ENCODE results near the gene CIP2A. TPM values are rescaled to one million over a fixed set of nuclear protein-coding genes. Genes with fewer than 3 reads are reported as not detected.

The CIP2A gene
- total RNA-seq, 1 donor: 39.2 TPM

- DNase-seq (ENCODE audit: low read depth): no peak
- no peak for TF ChIP-seq CTCF (IDR thresholded peaks at IDR 0.05; ENCODE audit: insufficient read depth, low read length)
- no peak overlapping the region for H3K4me3 ChIP-seq (ENCODE audit: low read depth, low read length)
These were observed 51.2 kb downstream of the CIP2A start for GRCh38 chr3:108538083-108538482.

- TF ChIP-seq CTCF (IDR thresholded peaks at IDR 0.05; ENCODE audit: insufficient read depth, low read length): no peak
- DNase-seq (ENCODE audit: low read depth): no peak
- H3K4me3 ChIP-seq (ENCODE audit: low read depth, low read length): no peak overlapping the region
These were observed 60.6 kb downstream of the CIP2A start for GRCh38 chr3:108528459-108529252.

GRCh38 chr3:108527817-108528216, 61.4 kb downstream of the CIP2A start:
- no peak for TF ChIP-seq CTCF (IDR thresholded peaks at IDR 0.05; ENCODE audit: insufficient read depth, low read length)

GRCh38 chr3:108527109-108527508, 62.1 kb downstream of the CIP2A start:
- no peak for TF ChIP-seq CTCF (IDR thresholded peaks at IDR 0.05; ENCODE audit: insufficient read depth, low read length)
- no peak overlapping the region for H3K4me3 ChIP-seq (ENCODE audit: low read depth, low read length)
- DNase-seq (ENCODE audit: low read depth): no peak

More at GRCh38 chr3:108527817-108528216, 61.4 kb downstream of the CIP2A start:
- no peak overlapping the region for H3K4me3 ChIP-seq (ENCODE audit: low read depth, low read length)
- DNase-seq (ENCODE audit: low read depth): no peak

GRCh38 chr3:108525971-108526370, 63.3 kb downstream of the CIP2A start:
- DNase-seq (ENCODE audit: low read depth): no peak
- TF ChIP-seq CTCF (IDR thresholded peaks at IDR 0.05; ENCODE audit: insufficient read depth, low read length): no peak
- H3K4me3 ChIP-seq (ENCODE audit: low read depth, low read length): no peak overlapping the region

GRCh38 chr3:108525256-108525655, 64.0 kb downstream of the CIP2A start:
- no peak for TF ChIP-seq CTCF (IDR thresholded peaks at IDR 0.05; ENCODE audit: insufficient read depth, low read length)
- DNase-seq (ENCODE audit: low read depth): no peak
- H3K4me3 ChIP-seq (ENCODE audit: low read depth, low read length): no peak overlapping the region
